Measurements from ENCODE around the gene LIG3. TPM values are rescaled to one million over a fixed set of nuclear protein-coding genes. Genes with fewer than 3 reads are reported as not detected.

The LIG3 gene
- total and polyA plus RNA-seq, 2 of the 13 experiments (the other 11 are each of a cell fraction or from before 2014, with no cell fraction given), result 34.4 to 36.2 TPM

DNA sequence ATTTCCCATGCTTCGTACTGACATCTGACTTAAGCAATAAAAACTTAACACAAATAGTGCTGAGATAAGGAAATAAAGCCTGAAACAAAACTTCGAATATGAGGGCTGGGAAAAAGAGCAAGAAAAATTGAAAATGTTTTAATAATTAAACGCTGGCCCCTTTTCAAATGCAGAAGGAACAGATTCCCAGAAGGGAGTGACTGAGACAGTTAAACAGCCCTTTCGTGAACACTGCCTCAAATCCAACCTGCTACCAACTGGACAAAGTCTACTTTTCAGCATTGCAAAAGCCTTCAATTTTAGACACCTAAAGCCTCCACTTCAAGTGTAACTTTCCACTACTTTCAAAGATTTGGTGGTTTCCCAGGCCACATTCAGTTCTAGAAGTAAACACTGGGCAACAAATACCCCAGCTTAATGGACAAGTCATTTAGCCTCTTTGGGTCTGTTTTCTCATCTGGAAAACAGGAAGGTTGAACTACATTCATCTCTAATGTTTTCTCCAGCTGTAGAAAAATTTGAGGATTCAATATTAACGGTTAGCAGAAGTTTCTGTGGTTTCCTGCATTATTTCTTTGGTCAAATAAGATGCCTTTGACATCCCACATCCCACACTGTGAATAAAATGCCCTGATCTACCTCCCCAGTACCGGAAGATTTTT is 71.4 kb downstream of the LIG3 start (continued):
- TF ChIP-seq ZNF276 (CRISPR knock-in tag; IDR thresholded peaks at IDR 0.05; ENCODE audit: low read depth) (no peak), ERF (CRISPR knock-in tag; IDR thresholded peaks at IDR 0.05) (peak; percentile 24; the same call in 1 of the 2 replicates), ZFP37 (CRISPR knock-in tag; IDR thresholded peaks at IDR 0.05; ENCODE audit: borderline replicate concordance) (no peak), ZNF331 (CRISPR knock-in tag; IDR thresholded peaks at IDR 0.05) (peak; percentile 27; the same call in 1 of the 2 replicates), ZBTB39 (CRISPR knock-in tag; IDR thresholded peaks at IDR 0.05) (no peak), TFE3 (CRISPR knock-in tag; IDR thresholded peaks at IDR 0.05) (no peak), ZNF816 (CRISPR knock-in tag; IDR thresholded peaks at IDR 0.05; ENCODE audit: borderline replicate concordance) (peak; percentile 62; the same call in 1 of the 2 replicates), MEIS2 (CRISPR knock-in tag; IDR thresholded peaks at IDR 0.05) (peak; percentile 18; the same call in 1 of the 2 replicates), TCF7 (IDR thresholded peaks at IDR 0.05; ENCODE audit: low read depth) (peak; percentile 31; the same call in 1 of the 2 replicates), NCOA1 (CRISPR knock-in tag; IDR thresholded peaks at IDR 0.05) (no peak), ZNF446 (CRISPR knock-in tag; IDR thresholded peaks at IDR 0.05) (no peak), THAP7 (CRISPR knock-in tag; IDR thresholded peaks at IDR 0.05) (no peak), ZNF790 (CRISPR knock-in tag; IDR thresholded peaks at IDR 0.05; ENCODE audit: borderline replicate concordance) (no peak)

All from HepG2 (cell line).